Brain microvascular endothelial cell (primary cell): Measurements from ENCODE around the gene ZNF841.

Source experiments
- DNase-seq: peaks from one replicate; pipeline ENCODE4 v3.0.0-alpha.2; 2020
- H3K27ac ChIP-seq: fragments of 250-450 bp; sonication (Bioruptor Pico); 2 replicates; pipeline ENCODE4 v1.5.1; 2020; ENCODE audit warnings: mild to moderate bottlenecking, moderate library complexity
- H3K27me3 ChIP-seq: fragments of 250-450 bp; sonication (Bioruptor Pico); replicated peaks from 2 replicates; pipeline ENCODE4 v1.5.1; 2020; ENCODE audit warnings: mild to moderate bottlenecking
- H3K36me3 ChIP-seq: fragments of 250-450 bp; sonication (Bioruptor Pico); replicated peaks from 2 replicates; pipeline ENCODE4 v1.5.1; 2020; ENCODE audit warnings: mild to moderate bottlenecking
- H3K4me3 ChIP-seq: 2 replicates; pipeline ENCODE4 v1.5.1; 2011; ENCODE audit warnings: low read depth, mild to moderate bottlenecking, control low read depth, low read length, moderate library complexity
- CTCF ChIP-seq: IDR thresholded peaks from 2 replicates; pipeline ENCODE4 v1.5.1; 2011; ENCODE audit warnings: low read depth, mild to moderate bottlenecking, moderate library complexity, low read length, control low read depth, inconsistent platforms; ENCODE audit errors: missing control alignments
- in situ Hi-C: cut with HindIII; loops from 2 replicates; pipeline ENCODE4 v1.10.0; 2017; ENCODE audit warnings: low sequenced_read_pairs, low pct_ligation_motif_present

The ZNF841 gene

DNA sequence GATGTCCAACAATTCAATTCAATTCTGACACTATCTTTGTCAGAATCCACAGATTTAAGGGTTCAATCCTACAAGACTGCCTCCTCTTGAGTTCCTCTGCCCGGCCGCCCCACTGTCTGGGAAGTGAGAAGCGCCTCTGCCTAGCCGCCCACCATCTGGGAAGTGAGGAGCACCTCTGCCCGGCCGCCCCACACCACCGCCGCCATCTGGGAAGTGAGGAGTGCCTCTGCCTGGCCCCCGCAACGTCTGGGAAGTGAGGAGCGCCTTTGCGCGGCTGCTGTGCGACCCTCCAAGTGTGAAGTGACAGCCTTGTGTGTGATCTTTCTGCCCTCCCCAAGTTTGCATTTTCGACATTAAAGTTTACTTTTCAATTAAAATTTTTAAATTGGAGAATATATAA, 73.4 kb downstream of the ZNF841 start:
- no peak overlapping the region for H3K4me3 ChIP-seq
- in situ Hi-C loops = no loop called here
- no peak for DNase-seq
- peaks cover 61% of the 10 kb centered on the region for H3K36me3 ChIP-seq
- no peak for TF ChIP-seq CTCF
- no peak overlapping the region for H3K27ac ChIP-seq
- H3K27me3 ChIP-seq = no peaks in the 10 kb centered on the region

GRCh38 chr19:52020506-52020905, 75.1 kb downstream of the ZNF841 start:
- no peak for DNase-seq
- Histone ChIP-seq H3K27ac (no peak overlapping the region), H3K27me3 (no peaks in the 10 kb centered on the region), H3K4me3 (no peak overlapping the region), H3K36me3 (peaks cover 76% of the 10 kb centered on the region)
- in situ Hi-C loops = no loop called here
- no peak for TF ChIP-seq CTCF
